Mucosa of stomach (tissue), 1 donor: ENCODE results near the gene LILRB5.
A peak's percentile ranks its signal among the peaks of the same experiment; 100 is the strongest.
"Not testable (repeated sequence)": the region's sequence is repeated elsewhere in the genome, so short reads cannot be mapped to it uniquely, and the experiment has no call there.

Experiments
- H3K27me3 ChIP-seq: one replicate; pipeline ENCODE4 v1.7.0; 2013; ENCODE audit warnings: mild to moderate bottlenecking, low read length; ENCODE audit not compliant: control insufficient read depth, insufficient read depth
- H3K36me3 ChIP-seq: one replicate; pipeline ENCODE4 v1.7.0; 2013; ENCODE audit warnings: low read length; ENCODE audit not compliant: control insufficient read depth, insufficient read depth
- H3K4me1 ChIP-seq: one replicate; pipeline ENCODE4 v1.7.0; 2013; ENCODE audit warnings: mild to moderate bottlenecking, low read length; ENCODE audit not compliant: control insufficient read depth, insufficient read depth
- H3K4me3 ChIP-seq: one replicate; pipeline ENCODE4 v1.7.0; 2013; ENCODE audit warnings: low read length
- H3K9ac ChIP-seq: one replicate; pipeline ENCODE4 v1.7.0; 2013; ENCODE audit warnings: mild to moderate bottlenecking, low read length, moderate library complexity
- H3K9me3 ChIP-seq: one replicate; pipeline ENCODE4 v1.7.0; 2013; ENCODE audit warnings: mild to moderate bottlenecking, low read length, moderate library complexity; ENCODE audit not compliant: control insufficient read depth
- donor health status: Pancreatic carcinoma.

The LILRB5 gene

DNA sequence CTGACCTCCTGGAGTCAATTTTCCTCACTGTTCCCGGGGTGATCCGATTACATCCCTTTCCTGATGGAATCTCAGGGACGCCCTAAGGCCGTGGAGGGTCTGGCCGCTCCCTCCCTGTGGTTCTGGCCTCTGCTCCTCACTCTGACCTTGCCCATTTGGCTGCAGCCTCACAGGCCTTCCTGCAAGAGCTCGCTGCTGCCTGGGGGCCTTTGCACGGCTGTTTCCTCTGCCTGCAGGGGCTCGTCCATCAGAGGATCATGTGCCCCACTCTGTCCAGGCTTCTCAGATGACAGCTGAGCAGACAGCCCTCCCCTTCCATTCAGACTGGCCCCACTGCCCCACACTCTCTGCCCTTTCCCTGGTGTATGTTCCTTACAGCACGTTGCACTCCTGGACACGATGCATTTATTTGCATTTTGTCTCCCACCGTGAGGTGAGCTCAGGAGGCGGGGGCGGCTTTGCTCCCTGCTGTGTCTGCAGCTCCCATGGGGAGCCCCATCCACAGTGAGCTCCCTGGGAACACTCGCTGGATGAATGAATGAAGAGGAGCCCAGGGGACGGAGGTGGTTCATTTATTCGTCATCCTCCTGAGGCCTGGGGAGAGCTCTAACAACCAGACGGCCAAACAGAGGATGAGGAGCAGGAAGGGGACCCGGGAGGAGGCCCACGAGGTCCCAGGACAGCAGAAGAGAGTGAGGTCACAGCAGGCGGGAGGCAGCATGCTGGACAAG lies 39.4 kb downstream of the LILRB5 start:
- not testable (repeated sequence) for H3K27me3 ChIP-seq, H3K4me3 ChIP-seq, H3K4me1 ChIP-seq, H3K9ac ChIP-seq, H3K9me3 ChIP-seq, H3K36me3 ChIP-seq

DNA sequence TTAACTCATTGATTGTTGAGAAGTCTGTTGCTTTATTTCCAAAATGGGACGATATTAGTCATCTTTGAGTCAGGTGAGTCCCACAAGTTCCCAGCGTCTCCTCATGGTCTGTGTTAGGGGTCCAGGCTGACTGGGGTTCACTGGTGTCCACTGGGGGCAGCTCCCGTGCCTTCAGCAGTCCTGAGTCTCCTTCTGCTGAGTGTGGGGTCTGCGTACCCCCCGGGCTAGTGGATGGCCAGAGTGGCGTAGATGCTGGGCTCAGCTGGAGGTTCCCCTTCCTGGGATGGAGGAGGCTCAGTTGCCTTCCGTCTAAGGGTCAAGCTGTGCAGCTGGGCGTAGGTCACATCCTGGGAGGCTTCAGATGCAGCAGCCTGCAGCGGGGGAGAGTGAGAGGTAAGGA lies 40.2 kb downstream of the LILRB5 start:
- Histone ChIP-seq H3K36me3 (no peaks in the 10 kb centered on the region), H3K27me3 (no peaks in the 10 kb centered on the region), H3K4me3 (no peak overlapping the region), H3K9ac (no peak overlapping the region), H3K9me3 (no peaks in the 10 kb centered on the region), H3K4me1 (no peaks in the 10 kb centered on the region)

DNA sequence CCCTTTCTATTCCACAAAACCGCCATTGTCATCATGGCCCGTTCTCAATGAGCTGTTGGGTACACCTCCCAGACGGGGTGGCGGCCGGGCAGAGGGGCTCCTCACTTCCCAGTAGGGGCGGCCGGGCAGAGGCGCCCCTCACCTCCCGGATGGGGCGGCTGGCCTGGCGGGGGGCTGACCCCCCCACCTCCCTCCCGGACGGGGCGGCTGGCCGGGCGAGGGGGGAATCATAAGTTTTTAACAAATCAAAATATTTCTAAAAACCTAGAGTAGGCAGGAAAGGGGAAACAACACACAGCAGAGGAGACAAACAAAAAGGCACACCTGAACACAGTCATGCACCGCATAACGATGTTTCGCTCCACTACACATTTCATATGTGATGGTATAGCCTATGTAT lies 42.3 kb downstream of the LILRB5 start:
- not testable (repeated sequence) for H3K36me3 ChIP-seq, H3K27me3 ChIP-seq, H3K9me3 ChIP-seq, H3K4me3 ChIP-seq, H3K9ac ChIP-seq
- peaks cover 16% of the 10 kb centered on the region for H3K4me1 ChIP-seq

DNA sequence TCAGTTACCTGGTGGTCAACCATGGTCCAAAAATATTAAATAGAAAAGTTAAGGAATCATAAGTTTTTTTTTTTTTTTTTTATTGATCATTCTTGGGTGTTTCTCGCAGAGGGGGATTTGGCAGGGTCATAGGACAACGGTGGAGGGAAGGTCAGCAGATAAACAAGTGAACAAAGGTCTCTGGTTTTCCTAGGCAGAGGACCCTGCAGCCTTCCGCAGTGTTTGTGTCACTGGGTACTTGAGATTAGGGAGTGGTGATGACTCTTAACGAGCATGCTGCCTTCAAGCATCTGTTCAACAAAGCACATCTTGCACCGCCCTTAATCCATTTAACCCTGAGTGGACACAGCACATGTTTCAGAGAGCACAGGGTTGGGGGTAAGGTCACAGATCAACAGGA lies 42.9 kb downstream of the LILRB5 start:
- H3K4me1 ChIP-seq, result peaks cover 21% of the 10 kb centered on the region
- H3K36me3 ChIP-seq, H3K9ac ChIP-seq, H3K9me3 ChIP-seq, H3K27me3 ChIP-seq, H3K4me3 ChIP-seq: not testable (repeated sequence)

DNA sequence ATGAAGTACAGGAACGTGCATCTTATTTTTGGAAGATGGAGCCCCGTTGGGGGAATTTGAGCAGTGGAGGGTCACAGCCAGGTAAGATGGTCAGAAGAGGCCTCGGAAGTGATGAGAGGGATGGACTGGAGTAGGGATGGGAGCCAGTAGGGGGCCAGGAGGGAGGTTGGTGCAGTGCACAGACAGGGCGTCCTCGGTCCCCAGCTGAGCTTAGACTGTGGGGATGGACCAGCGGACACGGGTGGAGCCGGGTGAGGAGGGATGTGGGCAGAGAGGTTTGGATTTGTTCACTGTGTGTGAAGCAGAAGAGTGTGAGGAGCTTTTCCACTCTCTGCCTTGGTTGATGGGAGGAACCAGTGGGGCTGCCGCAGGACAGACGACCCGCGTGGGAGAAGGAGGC lies 45.8 kb downstream of the LILRB5 start:
- Histone ChIP-seq H3K36me3 (peaks cover 9% of the 10 kb centered on the region), H3K9me3 (no peaks in the 10 kb centered on the region), H3K9ac (peak overlapping the region; percentile 8), H3K4me3 (no peak overlapping the region), H3K4me1 (peaks cover 43% of the 10 kb centered on the region), H3K27me3 (no peaks in the 10 kb centered on the region)

DNA sequence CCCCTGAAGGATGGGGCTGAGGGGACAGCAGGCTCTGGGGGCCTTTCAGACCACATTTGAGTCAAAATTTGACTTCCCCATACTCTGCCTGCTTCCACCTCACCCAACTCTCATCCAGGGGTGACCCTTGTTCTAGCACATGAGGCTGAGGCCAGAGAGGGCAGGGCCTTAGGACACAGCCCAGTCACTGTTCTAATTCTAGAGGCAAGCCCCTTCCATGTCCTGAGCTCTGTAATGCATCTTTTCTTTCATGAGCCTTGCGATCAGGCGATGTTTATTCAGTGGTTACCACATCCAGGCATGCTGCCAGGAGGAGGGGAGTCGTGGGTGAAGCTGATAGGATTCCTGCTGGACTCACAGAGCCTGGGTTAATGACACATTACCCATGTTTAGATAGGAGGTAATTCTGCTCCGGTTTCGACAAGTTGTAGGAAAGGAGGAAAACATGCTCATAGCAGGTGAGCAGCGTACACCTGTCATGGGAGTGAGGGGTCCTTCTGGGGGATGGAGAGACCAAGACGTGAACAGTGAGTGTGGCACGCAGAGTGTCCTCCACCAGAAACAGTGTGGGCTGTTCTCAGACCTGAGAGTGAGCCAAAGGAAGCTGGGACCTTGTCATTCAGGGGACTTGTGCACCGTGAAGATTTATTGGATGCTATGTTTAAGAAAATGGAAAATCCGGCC lies 47.1 kb downstream of the LILRB5 start:
- H3K4me1 ChIP-seq, result peaks cover 46% of the 10 kb centered on the region
- H3K27me3 ChIP-seq, result no peaks in the 10 kb centered on the region
- H3K4me3 ChIP-seq, result no peak overlapping the region
- H3K9me3 ChIP-seq, result no peaks in the 10 kb centered on the region
- H3K36me3 ChIP-seq, result peaks cover 9% of the 10 kb centered on the region
- H3K9ac ChIP-seq, result peak overlapping the region; percentile 42

DNA sequence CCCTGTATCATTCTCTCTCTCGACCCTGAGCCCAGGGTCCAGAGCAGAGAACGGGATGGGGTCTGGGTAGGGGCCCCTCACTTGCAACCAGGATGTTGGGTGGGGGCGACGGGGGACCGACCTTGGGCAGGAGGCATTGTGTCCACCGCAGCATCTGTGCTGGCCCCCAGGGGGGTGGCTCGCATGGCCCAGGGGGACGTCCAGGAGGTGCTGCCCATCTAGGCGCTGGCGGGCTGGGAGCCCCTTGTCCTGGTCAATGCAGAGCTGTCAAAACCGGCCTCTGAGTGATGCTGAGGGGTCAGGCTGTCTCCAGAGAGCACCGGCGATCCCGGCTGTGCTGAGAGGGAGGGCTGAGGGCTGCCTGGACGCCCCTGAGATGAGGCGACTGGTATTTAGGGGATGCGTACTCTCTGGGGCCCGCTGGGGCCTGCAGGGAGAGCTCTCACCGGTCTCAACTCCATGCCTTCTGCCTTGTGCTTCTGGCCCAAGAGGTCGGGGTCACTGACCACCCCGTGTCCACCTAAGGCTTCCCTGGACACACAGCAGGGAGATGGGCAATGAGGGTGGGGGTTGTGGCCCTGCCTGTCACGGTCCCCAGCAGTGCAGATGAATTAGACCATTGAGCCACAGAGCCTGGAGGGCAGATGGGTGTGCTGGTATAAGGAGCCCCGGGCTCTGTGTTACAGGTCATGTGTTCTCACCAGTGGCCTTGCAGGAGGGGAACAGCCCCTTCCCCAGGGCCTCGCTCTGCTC lies 47.8 kb downstream of the LILRB5 start:
- no peak overlapping the region for H3K4me3 ChIP-seq
- H3K4me1 ChIP-seq, result peaks cover 54% of the 10 kb centered on the region
- no peaks in the 10 kb centered on the region for H3K27me3 ChIP-seq
- peak overlapping the region; percentile 42 for H3K9ac ChIP-seq
- H3K9me3 ChIP-seq, result no peaks in the 10 kb centered on the region
- peaks cover 13% of the 10 kb centered on the region for H3K36me3 ChIP-seq

DNA sequence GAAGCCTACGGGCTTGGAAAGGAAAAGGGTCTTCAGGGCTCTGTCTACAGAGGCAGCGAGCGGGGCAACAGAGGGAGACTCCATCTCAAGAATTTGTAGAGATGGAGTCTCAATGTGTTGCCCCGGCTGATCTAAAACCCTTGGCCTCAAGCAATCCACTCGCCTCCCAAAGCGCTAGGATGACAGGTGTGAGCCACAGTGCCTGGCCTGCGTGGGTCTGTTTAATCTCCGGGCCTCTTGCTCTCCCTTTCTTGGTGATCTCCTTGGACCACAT lies 48.4 kb downstream of the LILRB5 start:
- Histone ChIP-seq H3K4me1 (peaks cover 57% of the 10 kb centered on the region), H3K9ac (no peak overlapping the region)

DNA sequence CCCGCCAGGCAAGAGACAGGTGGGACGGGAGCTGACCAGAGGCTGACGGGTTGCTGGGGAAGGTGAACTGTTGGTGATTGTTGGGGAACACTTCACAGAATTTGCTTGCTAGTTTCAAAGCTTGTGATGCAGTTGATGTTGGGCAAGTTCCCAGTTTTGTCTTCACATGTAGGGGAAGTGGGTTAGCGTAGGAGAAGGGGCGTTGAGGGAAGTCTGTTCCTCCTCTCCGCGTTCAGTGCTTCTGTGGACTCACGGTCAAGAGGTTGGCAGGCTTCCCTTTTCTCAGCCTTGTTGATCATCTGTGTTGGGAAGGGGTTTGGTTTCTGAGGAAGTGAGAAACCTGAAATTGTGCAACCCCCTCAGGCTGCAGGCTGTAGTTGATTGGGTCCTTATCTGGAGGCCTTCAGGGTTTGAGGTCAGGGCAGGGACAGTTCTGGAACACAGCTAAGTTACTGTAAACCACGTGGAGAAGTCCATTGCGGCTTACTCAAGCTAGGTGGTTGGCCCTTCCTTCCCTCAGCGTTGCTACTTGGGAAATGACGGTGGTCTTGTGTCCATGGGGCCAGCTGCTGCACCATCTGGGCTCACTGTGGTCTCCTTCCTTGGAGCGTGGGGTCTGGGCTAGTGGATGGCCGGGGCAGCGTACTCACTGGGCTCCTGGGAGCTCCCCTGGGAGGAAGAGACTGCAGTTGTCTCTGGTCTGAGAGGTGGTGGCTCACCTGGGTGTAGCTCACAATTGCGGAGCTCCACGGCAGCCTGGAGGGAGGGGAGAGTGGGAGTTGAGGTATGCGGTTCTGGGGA lies 48.9 kb downstream of the LILRB5 start:
- Histone ChIP-seq H3K9me3 (no peaks in the 10 kb centered on the region), H3K27me3 (no peaks in the 10 kb centered on the region), H3K36me3 (peaks cover 16% of the 10 kb centered on the region)

More for the DNA sequence above, 48.4 kb downstream of the LILRB5 start:
- no peak overlapping the region for H3K4me3 ChIP-seq
- H3K36me3 ChIP-seq, result peaks cover 15% of the 10 kb centered on the region
- no peaks in the 10 kb centered on the region for H3K27me3 ChIP-seq
- H3K9me3 ChIP-seq, result no peaks in the 10 kb centered on the region

DNA sequence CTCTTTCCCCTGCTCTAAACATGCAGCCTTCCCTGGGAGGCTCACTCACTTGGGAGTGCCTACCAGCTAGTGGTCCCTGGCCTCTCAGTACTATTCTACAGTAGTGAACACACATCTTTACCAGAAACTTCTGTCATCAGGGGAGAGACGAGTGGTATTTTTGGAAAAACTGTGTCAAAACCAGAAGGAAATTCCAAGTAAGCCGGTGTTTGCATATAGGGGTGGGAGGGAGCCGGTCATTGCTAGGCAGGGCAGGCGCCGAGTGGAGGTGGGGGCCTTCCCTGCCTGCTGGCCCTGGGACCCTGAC lies 49.4 kb downstream of the LILRB5 start:
- H3K36me3 ChIP-seq, result peaks cover 16% of the 10 kb centered on the region
- H3K4me1 ChIP-seq, result peaks cover 68% of the 10 kb centered on the region
- H3K27me3 ChIP-seq, result no peaks in the 10 kb centered on the region
- H3K4me3 ChIP-seq, result no peak overlapping the region
- no peak overlapping the region for H3K9ac ChIP-seq
- H3K9me3 ChIP-seq, result no peaks in the 10 kb centered on the region

More for the DNA sequence above, 48.9 kb downstream of the LILRB5 start:
- no peak overlapping the region for H3K9ac ChIP-seq
- peaks cover 62% of the 10 kb centered on the region for H3K4me1 ChIP-seq
- no peak overlapping the region for H3K4me3 ChIP-seq

DNA sequence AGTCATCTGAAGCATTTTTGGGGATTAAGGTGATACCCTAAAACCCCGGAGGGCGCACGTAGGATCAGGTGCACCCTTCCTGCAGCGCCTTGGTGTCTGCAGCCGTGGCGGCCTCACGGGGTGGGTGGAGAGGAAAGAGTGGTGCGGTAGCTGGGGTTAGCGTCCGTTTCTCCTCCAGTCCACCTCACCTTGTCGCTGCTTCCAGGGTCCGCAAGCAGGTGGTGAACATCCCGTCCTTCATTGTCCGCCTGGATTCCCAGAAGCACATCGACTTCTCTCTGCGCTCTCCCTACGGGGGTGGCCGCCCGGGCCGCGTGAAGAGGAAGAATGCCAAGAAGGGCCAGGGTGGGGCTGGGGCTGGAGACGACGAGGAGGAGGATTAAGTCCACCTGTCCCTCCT lies 49.9 kb downstream of the LILRB5 start:
- H3K9ac ChIP-seq, H3K9me3 ChIP-seq, H3K4me3 ChIP-seq, H3K27me3 ChIP-seq: not testable (repeated sequence)
- H3K36me3 ChIP-seq, result peaks cover 21% of the 10 kb centered on the region
- H3K4me1 ChIP-seq, result peaks cover 72% of the 10 kb centered on the region

DNA sequence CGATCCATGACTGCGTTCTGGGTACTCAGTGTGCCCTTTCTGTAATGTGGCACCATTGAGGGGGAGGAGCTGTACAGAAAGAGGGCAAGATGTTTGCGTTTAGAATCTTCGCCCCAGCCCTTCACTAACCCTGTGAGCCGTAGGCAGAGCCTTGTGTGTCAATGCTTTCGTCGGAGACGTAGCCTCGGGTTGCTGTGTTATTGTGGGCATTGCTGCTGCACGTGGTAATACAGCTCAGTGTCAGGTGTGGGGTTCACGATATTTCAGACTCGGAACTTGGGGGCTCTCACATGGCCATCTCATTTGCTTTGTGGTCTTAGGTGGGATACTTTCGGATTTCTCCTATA lies 50.3 kb downstream of the LILRB5 start:
- Histone ChIP-seq H3K27me3 (no peaks in the 10 kb centered on the region), H3K4me3 (no peak overlapping the region), H3K9me3 (no peaks in the 10 kb centered on the region), H3K4me1 (peaks cover 76% of the 10 kb centered on the region), H3K9ac (no peak overlapping the region), H3K36me3 (peaks cover 22% of the 10 kb centered on the region)
